Lung (tissue), 12 donors: ENCODE data around the gene FKBP4. TPM values are rescaled to one million over a fixed set of nuclear protein-coding genes. Genes with fewer than 3 reads are reported as not detected.
"Not testable (repeated sequence)": the region's sequence is repeated elsewhere in the genome, so short reads cannot be mapped to it uniquely, and the experiment has no call there.

Experiments used
- ATAC-seq: fragments of 200-7000 bp; cut with Tn5 transposase; one replicate; pipeline ENCODE4 v1.9.1; 2020; ENCODE audit warnings: moderate number of reproducible peaks; ENCODE audit not compliant: insufficient read depth, low FRiP score
- DNase-seq, 3 donors: peaks; one replicate each; pipeline ENCODE4 v3.0.0-alpha.2; 2013 to 2017
- H3K27ac ChIP-seq, 2 donors: one replicate each; pipeline ENCODE4 v1.5.1; 2013; ENCODE audit warnings: mild to moderate bottlenecking in 2 of 2, moderate library complexity in 2 of 2, control low read depth in 1 of 2, inconsistent platforms in 1 of 2, low read depth in 1 of 2, low read length in 1 of 2
- H3K27me3 ChIP-seq, 3 donors: one replicate each; pipeline ENCODE4 v1.5.1; 2013; ENCODE audit warnings: low read length in 2 of 3; ENCODE audit not compliant: control insufficient read depth in 3 of 3, insufficient read depth in 3 of 3
- H3K36me3 ChIP-seq, 4 donors: one replicate each; pipeline ENCODE4 v1.5.1; 2013; ENCODE audit warnings: low read length in 4 of 4, mild to moderate bottlenecking in 1 of 4, moderate library complexity in 1 of 4; ENCODE audit not compliant: control insufficient read depth in 4 of 4, insufficient read depth in 4 of 4
- H3K4me1 ChIP-seq, 5 donors: one replicate each; pipeline ENCODE4 v1.5.1; 2013; ENCODE audit warnings: low read length in 5 of 5, mild to moderate bottlenecking in 2 of 5, moderate library complexity in 1 of 5; ENCODE audit not compliant: control insufficient read depth in 5 of 5, insufficient read depth in 5 of 5
- H3K4me3 ChIP-seq: one replicate; pipeline ENCODE4 v1.5.1; 2013; ENCODE audit warnings: mild to moderate bottlenecking, control low read depth, moderate library complexity
- H3K9ac ChIP-seq, 2 donors: one replicate each; pipeline ENCODE4 v1.5.1; 2013; ENCODE audit warnings: low read length in 2 of 2, control low read depth in 1 of 2; ENCODE audit not compliant: insufficient read depth in 1 of 2
- H3K9me3 ChIP-seq, 4 donors: one replicate each; pipeline ENCODE4 v1.5.1; 2013; ENCODE audit warnings: low read length in 3 of 4, mild to moderate bottlenecking in 1 of 4, moderate library complexity in 1 of 4; ENCODE audit not compliant: control insufficient read depth in 4 of 4, insufficient read depth in 3 of 4
- WGBS, 2 donors: extraction: QIAGEN DNeasy Blood & Tissue Kit; methylation state at CpG; one replicate each; pipeline ENCODE4 v1.1.7; 2013; 5-methylcytosine and 5-hydroxymethylcytosine counted together
- polyA plus RNA-seq, 2 donors: library from polyadenylated mRNA; stranded (reverse); fragments of 200-250 nt; gene quantifications; one replicate each; pipeline ENCODE4 v1.2.1, GENCODE V29; 2013
- total RNA-seq, 2 donors: library from RNA; depleted of rRNA in 1 of 2; stranded (reverse); fragments of >200 nt in 1 of 2; gene quantifications; one replicate each; pipeline ENCODE4 v1.2.1, GENCODE V29; 2014 to 2021
- TF ChIP-seq, protein P1 (sequence below): IDR thresholded peaks from 2 replicates; pipeline ENCODE4 v1.5.1; 2012; ENCODE audit warnings: mild to moderate bottlenecking; ENCODE audit errors: control extremely low read depth, extremely low read depth
- donor health status: control.
- donor health status: control.
- donor health status: Bipolar disorder and iron deficiency.
- donor health status: healthy.
- donor health status: DM: yes; HTN: yes; CAD: no.

FKBP4 gene
- total and polyA plus RNA-seq, 4 donors: 26.7 to 69.8 (median 43.6) TPM

DNA sequence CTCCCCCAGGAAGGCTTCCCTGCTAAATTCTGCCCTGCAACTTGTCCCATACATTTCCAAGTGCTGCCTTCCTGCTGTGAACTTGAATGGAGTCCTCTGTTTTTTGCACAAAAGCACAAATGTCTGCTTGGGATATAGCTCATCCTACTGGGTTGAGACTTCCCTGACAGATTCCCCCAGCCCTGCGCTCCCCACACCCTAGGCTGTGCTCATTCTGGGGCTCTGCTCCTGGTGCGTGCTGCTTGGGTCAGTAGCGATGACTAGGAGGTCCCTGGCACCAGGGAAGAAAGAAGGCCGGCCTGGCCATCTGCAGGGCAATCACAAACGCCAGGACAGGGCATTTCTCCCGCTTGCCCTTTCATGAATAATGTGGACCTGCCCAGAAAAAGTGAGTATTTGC, 29.2 kb upstream of the FKBP4 start:
- no peak for ATAC-seq
- Histone ChIP-seq H3K9me3 (peaks cover 0 to 2% (median 0%) of the 10 kb centered on the region in 4 donors), H3K27ac (no peak overlapping the region), H3K4me3 (no peak overlapping the region), H3K27me3 (no peaks in the 10 kb centered on the region), H3K36me3 (no peaks in the 10 kb centered on the region), H3K9ac (no peak overlapping the region), H3K4me1 (no peaks in the 10 kb centered on the region)
- TF ChIP-seq, protein P1, sequence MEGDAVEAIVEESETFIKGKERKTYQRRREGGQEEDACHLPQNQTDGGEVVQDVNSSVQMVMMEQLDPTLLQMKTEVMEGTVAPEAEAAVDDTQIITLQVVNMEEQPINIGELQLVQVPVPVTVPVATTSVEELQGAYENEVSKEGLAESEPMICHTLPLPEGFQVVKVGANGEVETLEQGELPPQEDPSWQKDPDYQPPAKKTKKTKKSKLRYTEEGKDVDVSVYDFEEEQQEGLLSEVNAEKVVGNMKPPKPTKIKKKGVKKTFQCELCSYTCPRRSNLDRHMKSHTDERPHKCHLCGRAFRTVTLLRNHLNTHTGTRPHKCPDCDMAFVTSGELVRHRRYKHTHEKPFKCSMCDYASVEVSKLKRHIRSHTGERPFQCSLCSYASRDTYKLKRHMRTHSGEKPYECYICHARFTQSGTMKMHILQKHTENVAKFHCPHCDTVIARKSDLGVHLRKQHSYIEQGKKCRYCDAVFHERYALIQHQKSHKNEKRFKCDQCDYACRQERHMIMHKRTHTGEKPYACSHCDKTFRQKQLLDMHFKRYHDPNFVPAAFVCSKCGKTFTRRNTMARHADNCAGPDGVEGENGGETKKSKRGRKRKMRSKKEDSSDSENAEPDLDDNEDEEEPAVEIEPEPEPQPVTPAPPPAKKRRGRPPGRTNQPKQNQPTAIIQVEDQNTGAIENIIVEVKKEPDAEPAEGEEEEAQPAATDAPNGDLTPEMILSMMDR: no peak
- DNase-seq: no peak
- 88 to 90% methylated on average over 6 of the region's 6 CpGs for WGBS, 2 donors

- Histone ChIP-seq H3K4me1 (no peaks in the 10 kb centered on the region), H3K9ac (no peak overlapping the region), H3K4me3 (no peak overlapping the region), H3K27ac (no peak overlapping the region), H3K36me3 (no peaks in the 10 kb centered on the region), H3K9me3 (peaks cover 0 to 2% (median 0%) of the 10 kb centered on the region in 4 donors), H3K27me3 (peaks cover 0 to 3% (median 0%) of the 10 kb centered on the region in 3 donors)
- 76 to 80% methylated on average over 10 of the region's 10 CpGs for WGBS, 2 donors
- DNase-seq (no peak), ATAC-seq (no peak)
- TF ChIP-seq, protein P1: no peak
Measured at GRCh38 chr12:2768224-2768961, 26.4 kb upstream of the FKBP4 start.

DNA sequence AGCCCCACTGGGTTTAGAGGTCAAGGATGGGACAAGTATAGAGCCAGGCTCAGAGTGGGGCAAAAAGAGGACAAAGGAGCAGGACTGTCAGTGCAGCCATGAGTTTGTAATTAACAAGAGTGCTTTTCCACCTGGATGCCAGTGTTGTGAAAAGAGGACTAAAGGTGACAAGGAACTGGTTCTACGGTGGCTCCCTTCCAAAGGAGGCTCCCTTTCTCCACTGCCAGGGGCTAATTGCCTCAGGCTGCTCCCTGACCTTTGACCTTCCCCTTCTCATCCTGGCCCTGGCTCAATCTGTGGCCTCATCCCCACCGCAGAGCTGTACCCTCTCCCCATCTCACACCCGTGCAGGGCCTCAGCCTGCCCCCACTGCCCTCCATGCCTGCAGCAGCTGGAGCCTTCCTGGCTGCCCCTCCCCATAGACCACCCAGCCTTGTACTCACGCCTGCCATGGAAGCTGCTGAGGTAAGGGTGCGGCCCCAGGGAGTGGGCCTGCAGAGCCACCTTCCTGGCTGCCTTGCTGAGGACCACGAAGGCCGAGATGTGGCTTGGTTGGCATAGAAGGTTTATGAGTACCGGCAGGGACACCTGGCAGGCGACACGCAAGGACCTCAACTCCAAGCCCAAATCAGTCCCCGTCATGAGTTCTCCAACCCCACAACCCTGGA, 24.8 kb upstream of the FKBP4 start:
- H3K9me3 ChIP-seq: peaks cover 0 to 2% (median 0%) of the 10 kb centered on the region in 4 donors
- H3K27ac ChIP-seq: no peak overlapping the region
- DNase-seq (no peak), ATAC-seq (no peak)
- no peaks in the 10 kb centered on the region for H3K4me1 ChIP-seq
- WGBS, 2 donors: 83 to 90% methylated on average over 11 of the region's 11 CpGs
- no peak overlapping the region for H3K9ac ChIP-seq
- peaks cover 0 to 3% (median 0%) of the 10 kb centered on the region in 3 donors for H3K27me3 ChIP-seq
- H3K4me3 ChIP-seq: no peak overlapping the region
- TF ChIP-seq, protein P1: no peak
- H3K36me3 ChIP-seq: no peaks in the 10 kb centered on the region

DNA sequence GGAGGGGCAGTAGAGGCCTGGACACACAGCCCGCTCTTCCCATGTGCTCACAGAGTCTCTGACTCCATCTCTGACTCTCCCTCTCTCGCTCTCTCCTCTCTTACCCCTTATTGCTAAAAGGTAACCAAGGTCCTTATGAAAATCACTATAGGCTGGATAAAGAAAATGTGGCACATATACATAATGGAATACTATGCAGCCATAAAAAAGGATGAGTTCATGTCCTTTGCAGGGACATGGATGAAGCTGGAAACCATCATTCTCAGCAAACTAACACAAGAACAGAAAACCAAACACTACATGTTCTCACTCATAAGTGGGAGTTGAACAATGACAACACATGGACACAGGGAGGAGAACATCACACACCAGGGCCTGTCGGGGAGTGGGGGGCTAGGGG, 24.2 kb upstream of the FKBP4 start:
- not testable (repeated sequence) for H3K4me3 ChIP-seq, H3K9ac ChIP-seq, DNase-seq, H3K27ac ChIP-seq, ATAC-seq, H3K9me3 ChIP-seq, H3K4me1 ChIP-seq, H3K36me3 ChIP-seq, H3K27me3 ChIP-seq
- 97 to 100% methylated on average over 3 of the region's 3 CpGs for WGBS, 2 donors
